Measurements from ENCODE around the gene LIFR.
"Not testable (repeated sequence)": the region's sequence is repeated elsewhere in the genome, so short reads cannot be mapped to it uniquely, and the experiment has no call there.

Gene LIFR

GRCh38 chr5:38518341-38518740 lies 38.1 kb downstream of the LIFR start:
- H3K4me3 ChIP-seq (ENCODE audit: low read length) = no peak overlapping the region
- TF ChIP-seq CTCF (conservative IDR thresholded peaks at IDR 0.05; ENCODE audit: low read length) = no peak
- DNase-seq (ENCODE audit: low read depth) = no peak

- DNase-seq (ENCODE audit: low read depth); H3K4me3 ChIP-seq (ENCODE audit: low read length): not testable (repeated sequence)
Observed at GRCh38 chr5:38516649-38517048, 39.8 kb downstream of the LIFR start.

GRCh38 chr5:38515646-38516045 lies 40.8 kb downstream of the LIFR start:
- peak; percentile 43 for DNase-seq (ENCODE audit: low read depth)
- H3K4me3 ChIP-seq (ENCODE audit: low read length) = no peak overlapping the region
- TF ChIP-seq CTCF (conservative IDR thresholded peaks at IDR 0.05; ENCODE audit: low read length) = peak; percentile 66

GRCh38 chr5:38515092-38515491 lies 41.4 kb downstream of the LIFR start:
- DNase-seq (ENCODE audit: low read depth) = no peak
- no peak overlapping the region for H3K4me3 ChIP-seq (ENCODE audit: low read length)
- no peak for TF ChIP-seq CTCF (conservative IDR thresholded peaks at IDR 0.05; ENCODE audit: low read length)

GRCh38 chr5:38509185-38509584 lies 47.3 kb downstream of the LIFR start:
- H3K4me3 ChIP-seq (ENCODE audit: low read length) = no peak overlapping the region
- no peak for TF ChIP-seq CTCF (conservative IDR thresholded peaks at IDR 0.05; ENCODE audit: low read length)
- DNase-seq (ENCODE audit: low read depth) = peak; percentile 85

- no peak overlapping the region for H3K4me3 ChIP-seq (ENCODE audit: low read length)
- TF ChIP-seq CTCF (conservative IDR thresholded peaks at IDR 0.05; ENCODE audit: low read length) = no peak
- DNase-seq (ENCODE audit: low read depth) = no peak
Observed at GRCh38 chr5:38506302-38506701, 50.1 kb downstream of the LIFR start.

- peak; percentile 62 for DNase-seq (ENCODE audit: low read depth)
- no peak for TF ChIP-seq CTCF (conservative IDR thresholded peaks at IDR 0.05; ENCODE audit: low read length)
- H3K4me3 ChIP-seq (ENCODE audit: low read length) = no peak overlapping the region
Observed at GRCh38 chr5:38500573-38501260, 55.7 kb downstream of the LIFR start.

All from AG10803 (cell line).